ENCODE measurements around the gene ZNF839.

Gene ZNF839

GRCh38 chr14:102279688-102280348 is 39.7 kb upstream of the ZNF839 start:
- H3K4me2 ChIP-seq (ENCODE audit: low read depth, low read length, poor library complexity, severe bottlenecking): no peak overlapping the region

DNA sequence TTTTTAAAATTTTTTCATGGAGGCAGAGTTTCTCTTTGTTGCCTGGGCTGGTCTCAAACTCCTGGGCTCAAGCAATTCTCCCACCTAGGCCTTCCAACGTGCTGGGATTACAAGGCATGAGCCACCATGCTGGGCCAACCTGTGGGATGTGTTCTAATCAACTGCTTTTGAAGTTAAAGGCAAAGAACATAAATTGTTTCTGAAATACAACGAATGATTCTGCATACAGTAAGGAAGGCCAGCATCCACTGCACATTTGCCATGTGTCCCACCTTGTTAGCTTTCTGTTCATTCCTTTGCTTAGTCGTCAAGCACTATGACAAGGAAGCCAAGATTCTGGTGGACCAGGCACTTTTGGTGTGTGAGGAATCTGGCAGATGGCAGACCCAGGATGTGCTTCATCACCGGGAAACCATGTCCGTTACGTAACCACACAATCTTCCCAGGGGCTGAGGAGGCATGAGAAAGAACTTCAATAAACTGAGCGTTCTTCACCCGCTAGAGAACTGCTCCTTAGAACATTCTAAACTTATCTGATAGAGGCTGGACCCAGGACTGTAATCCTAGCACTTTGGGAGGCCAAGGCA is 39.1 kb upstream of the ZNF839 start:
- no peak for TF ChIP-seq EZH2phosphoT487 (IDR thresholded peaks at IDR 0.05; ENCODE audit: borderline replicate concordance)
- TF ChIP-seq CTCF (conservative IDR thresholded peaks at IDR 0.05; ENCODE audit: low read length): no peak
- no peaks in the 10 kb centered on the region for H3K36me3 ChIP-seq (ENCODE audit: insufficient read depth, low read length)
- H2AFZ ChIP-seq (ENCODE audit: low read length): no peak overlapping the region
- no peaks in the 10 kb centered on the region for H3K9me3 ChIP-seq (ENCODE audit: insufficient read depth, low read depth, low read length)
- no peaks in the 10 kb centered on the region for H3K27me3 ChIP-seq (ENCODE audit: insufficient read depth, low read length, poor library complexity, severe bottlenecking)
- no peak overlapping the region for H3K4me3 ChIP-seq (ENCODE audit: low read length, poor library complexity, severe bottlenecking)
- H3K4me1 ChIP-seq (ENCODE audit: insufficient read depth, low read length, poor library complexity, severe bottlenecking): no peaks in the 10 kb centered on the region
- H3K4me2 ChIP-seq (ENCODE audit: low read depth, low read length, poor library complexity, severe bottlenecking): no peak overlapping the region
- H4K20me1 ChIP-seq (ENCODE audit: insufficient read depth, low read length, poor library complexity, severe bottlenecking): no peaks in the 10 kb centered on the region
- H3K9me2 ChIP-seq (replicated peaks; ENCODE audit: low read depth, low read length): no peaks in the 10 kb centered on the region
- no peaks in the 10 kb centered on the region for H3K79me2 ChIP-seq (ENCODE audit: insufficient read depth, low read length)
- no peaks in the 10 kb centered on the region for H3F3A ChIP-seq (ENCODE audit: low read depth)
- H3K9ac ChIP-seq (ENCODE audit: low read depth, low read length, poor library complexity, severe bottlenecking): no peak overlapping the region

More at GRCh38 chr14:102279688-102280348, 39.7 kb upstream of the ZNF839 start:
- no peak overlapping the region for H3K4me3 ChIP-seq (ENCODE audit: low read length, poor library complexity, severe bottlenecking)
- TF ChIP-seq CTCF (conservative IDR thresholded peaks at IDR 0.05; ENCODE audit: low read length) (no peak), EZH2phosphoT487 (IDR thresholded peaks at IDR 0.05; ENCODE audit: borderline replicate concordance) (no peak)
- no peaks in the 10 kb centered on the region for H3K36me3 ChIP-seq (ENCODE audit: insufficient read depth, low read length)
- no peak overlapping the region for H2AFZ ChIP-seq (ENCODE audit: low read length)
- no peaks in the 10 kb centered on the region for H3K9me2 ChIP-seq (replicated peaks; ENCODE audit: low read depth, low read length)
- H4K20me1 ChIP-seq (ENCODE audit: insufficient read depth, low read length, poor library complexity, severe bottlenecking): no peaks in the 10 kb centered on the region
- no peaks in the 10 kb centered on the region for H3K4me1 ChIP-seq (ENCODE audit: insufficient read depth, low read length, poor library complexity, severe bottlenecking)
- H3K9ac ChIP-seq (ENCODE audit: low read depth, low read length, poor library complexity, severe bottlenecking): no peak overlapping the region
- H3K27me3 ChIP-seq (ENCODE audit: insufficient read depth, low read length, poor library complexity, severe bottlenecking): no peaks in the 10 kb centered on the region
- no peaks in the 10 kb centered on the region for H3K79me2 ChIP-seq (ENCODE audit: insufficient read depth, low read length)
- no peaks in the 10 kb centered on the region for H3K9me3 ChIP-seq (ENCODE audit: insufficient read depth, low read depth, low read length)
- no peaks in the 10 kb centered on the region for H3F3A ChIP-seq (ENCODE audit: low read depth)

DNA sequence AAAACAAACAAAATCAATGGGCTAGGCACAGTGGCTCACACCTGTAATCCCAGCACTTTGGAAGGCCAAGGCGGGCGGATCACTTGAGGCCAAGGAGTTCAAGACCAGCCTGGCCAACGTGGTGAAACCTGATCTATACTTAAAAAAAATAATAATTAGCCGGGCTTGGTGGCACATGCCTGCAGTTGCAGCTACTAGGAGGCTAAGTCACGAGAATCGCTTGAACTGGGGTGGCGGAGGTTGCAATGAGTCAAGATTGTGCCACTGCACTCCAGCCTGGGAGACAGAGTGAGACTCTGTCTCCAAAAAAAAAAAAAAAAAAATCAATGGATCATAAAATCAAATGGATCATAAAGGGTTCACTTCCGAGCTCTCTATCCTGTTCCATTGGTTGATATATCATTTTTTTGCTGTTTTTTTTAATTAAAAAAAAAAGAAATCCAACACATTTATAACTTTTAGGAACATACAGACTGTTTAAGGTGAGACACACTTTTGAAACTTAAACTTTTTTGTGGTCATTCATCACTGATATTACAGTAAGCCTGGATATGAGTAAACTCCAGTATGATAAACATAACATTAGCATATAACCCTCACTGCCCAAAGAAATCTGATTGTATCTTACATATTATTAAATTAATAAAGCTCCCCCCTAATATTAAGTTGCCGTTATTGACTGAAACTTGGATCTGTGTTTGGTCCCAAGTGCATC is 36.6 kb upstream of the ZNF839 start:
- Histone ChIP-seq H3K36me3 (ENCODE audit: insufficient read depth, low read length) (no peaks in the 10 kb centered on the region), H3K4me1 (ENCODE audit: insufficient read depth, low read length, poor library complexity, severe bottlenecking) (no peaks in the 10 kb centered on the region), H3F3A (ENCODE audit: low read depth) (no peaks in the 10 kb centered on the region), H4K20me1 (ENCODE audit: insufficient read depth, low read length, poor library complexity, severe bottlenecking) (no peaks in the 10 kb centered on the region), H3K9me2 (replicated peaks; ENCODE audit: low read depth, low read length) (no peaks in the 10 kb centered on the region), H3K79me2 (ENCODE audit: insufficient read depth, low read length) (no peaks in the 10 kb centered on the region), H3K9me3 (ENCODE audit: insufficient read depth, low read depth, low read length) (no peaks in the 10 kb centered on the region), H3K9ac (ENCODE audit: low read depth, low read length, poor library complexity, severe bottlenecking) (no peak overlapping the region), H2AFZ (ENCODE audit: low read length) (no peak overlapping the region), H3K27me3 (ENCODE audit: insufficient read depth, low read length, poor library complexity, severe bottlenecking) (no peaks in the 10 kb centered on the region), H3K4me3 (ENCODE audit: low read length, poor library complexity, severe bottlenecking) (no peak overlapping the region), H3K4me2 (ENCODE audit: low read depth, low read length, poor library complexity, severe bottlenecking) (no peak overlapping the region)
- TF ChIP-seq CTCF (conservative IDR thresholded peaks at IDR 0.05; ENCODE audit: low read length) (no peak), EZH2phosphoT487 (IDR thresholded peaks at IDR 0.05; ENCODE audit: borderline replicate concordance) (no peak)

Data from Loucy (cell line).